ENCODE data around the gene GLIS2.

DNA sequence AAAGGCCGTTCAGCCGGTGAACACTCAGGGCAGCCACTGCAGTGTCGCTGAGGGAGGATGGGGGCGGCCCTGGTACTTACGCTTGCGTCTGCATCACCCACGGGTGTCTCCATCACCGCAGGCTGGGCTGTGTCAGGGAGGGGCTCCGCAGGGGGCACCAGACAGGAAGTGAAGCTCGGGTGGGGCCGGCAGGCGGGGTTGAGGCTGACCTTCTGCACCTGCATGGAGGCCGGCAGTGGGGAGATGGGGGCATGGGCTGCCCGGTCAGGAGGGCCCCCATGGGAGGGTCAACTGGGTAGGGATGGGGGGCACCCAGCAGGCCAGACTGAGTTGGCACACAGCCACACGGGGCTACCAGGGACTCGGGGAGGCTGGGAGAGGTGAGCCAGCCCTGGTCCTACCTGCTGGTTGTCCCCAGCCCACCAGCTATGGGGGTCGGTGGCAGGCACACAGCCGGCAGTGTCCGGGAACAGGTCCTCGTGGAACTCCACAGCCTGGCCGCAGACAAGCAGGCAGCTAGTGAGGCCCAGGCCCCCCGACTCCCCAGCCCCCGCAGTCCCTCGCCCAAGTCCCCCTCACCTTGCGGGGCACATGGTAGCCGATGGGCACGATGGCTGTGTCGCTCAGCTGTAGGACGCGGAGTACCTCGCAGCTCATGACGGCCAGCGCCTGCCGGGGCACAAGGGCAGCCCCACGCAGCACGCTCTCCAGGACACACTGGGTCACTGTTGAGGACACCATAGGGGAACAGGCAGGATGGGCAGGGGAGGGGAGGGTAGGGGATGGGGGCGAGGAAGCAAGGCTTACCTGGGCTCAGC lies 48.5 kb downstream of the GLIS2 start:
- TF ChIP-seq, protein P1, sequence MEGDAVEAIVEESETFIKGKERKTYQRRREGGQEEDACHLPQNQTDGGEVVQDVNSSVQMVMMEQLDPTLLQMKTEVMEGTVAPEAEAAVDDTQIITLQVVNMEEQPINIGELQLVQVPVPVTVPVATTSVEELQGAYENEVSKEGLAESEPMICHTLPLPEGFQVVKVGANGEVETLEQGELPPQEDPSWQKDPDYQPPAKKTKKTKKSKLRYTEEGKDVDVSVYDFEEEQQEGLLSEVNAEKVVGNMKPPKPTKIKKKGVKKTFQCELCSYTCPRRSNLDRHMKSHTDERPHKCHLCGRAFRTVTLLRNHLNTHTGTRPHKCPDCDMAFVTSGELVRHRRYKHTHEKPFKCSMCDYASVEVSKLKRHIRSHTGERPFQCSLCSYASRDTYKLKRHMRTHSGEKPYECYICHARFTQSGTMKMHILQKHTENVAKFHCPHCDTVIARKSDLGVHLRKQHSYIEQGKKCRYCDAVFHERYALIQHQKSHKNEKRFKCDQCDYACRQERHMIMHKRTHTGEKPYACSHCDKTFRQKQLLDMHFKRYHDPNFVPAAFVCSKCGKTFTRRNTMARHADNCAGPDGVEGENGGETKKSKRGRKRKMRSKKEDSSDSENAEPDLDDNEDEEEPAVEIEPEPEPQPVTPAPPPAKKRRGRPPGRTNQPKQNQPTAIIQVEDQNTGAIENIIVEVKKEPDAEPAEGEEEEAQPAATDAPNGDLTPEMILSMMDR (IDR thresholded peaks at IDR 0.05; ENCODE audit: low read depth, low read length) = no peak
- TF ChIP-seq EZH2phosphoT487 (IDR thresholded peaks at IDR 0.05; ENCODE audit: low read depth) = no peak

All from OCI-LY3 (cell line).